ENCODE data around the gene TMC2. TPM values are rescaled to one million over a fixed set of nuclear protein-coding genes. Genes with fewer than 3 reads are reported as not detected.
"Not testable (repeated sequence)": the region's sequence is repeated elsewhere in the genome, so short reads cannot be mapped to it uniquely, and the experiment has no call there.

TMC2 gene
- total RNA-seq (under 1 TPM in 3 of 6 donors, not detected in 3; 0.06 to 0.17 (median 0.09) TPM), polyA plus RNA-seq (under 1 TPM; 0.02 to 0.19 TPM)

GRCh38 chr20:2536560-2536986 lies at the start of gene TMC2:
Gene TMC2, plus strand, starts transcription at chr20:2536573. Its CDS starts 49 bp downstream, at chr20:2536622.
- Histone ChIP-seq H3K9me3 (no peaks in the 10 kb centered on the region), H3K27ac (no peak within 1 kb of the TSS), H3K4me1 (no peaks in the 10 kb centered on the region), H3K27me3 (peaks cover 0 to 7% (median 0%) of the 10 kb centered on the region in 4 donors), H3K36me3 (no peaks in the 10 kb centered on the region), H3K4me3 (no peak within 1 kb of the TSS)
- FAIRE-seq (no peak), ATAC-seq (no peak), DNase-seq (peak in 1 of 6 donors; percentile 38)
- 64 to 70% methylated on average over 13 of the region's 13 CpGs for WGBS, 2 donors
- TF ChIP-seq CTCF (IDR thresholded peaks at IDR 0.05), result no peak
- intact Hi-C loops (cut with DNase I), result no loop called here

DNA sequence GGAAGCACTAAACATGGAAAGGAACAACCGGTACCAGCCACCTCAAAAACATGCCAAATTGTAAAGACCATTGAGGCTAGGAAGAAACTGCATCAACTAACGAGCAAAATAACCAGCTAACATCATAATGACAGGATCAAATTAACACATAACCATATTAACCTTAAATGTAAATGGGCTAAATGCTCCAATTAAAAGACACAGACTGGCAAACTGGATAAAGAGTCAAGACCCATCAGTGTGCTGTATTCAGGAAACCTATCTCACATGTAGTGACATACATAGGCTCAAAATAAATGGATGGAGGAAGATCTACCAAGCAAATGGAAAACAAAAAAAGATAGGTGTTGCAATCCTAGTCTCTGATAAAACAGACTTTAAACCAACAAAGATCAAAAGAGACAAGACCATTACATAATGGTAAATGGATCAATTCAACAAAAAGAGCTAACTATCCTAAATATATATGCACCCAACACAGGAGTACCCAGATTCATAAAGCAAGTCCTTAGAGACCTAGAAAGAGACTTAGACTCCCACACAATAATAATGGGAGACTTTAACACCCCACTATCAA lies 33.5 kb upstream of the TMC2 start:
- WGBS, 2 donors, result 94 to 100% methylated on average over 2 of the region's 2 CpGs
- H3K36me3 ChIP-seq; H3K9me3 ChIP-seq; FAIRE-seq; H3K4me3 ChIP-seq; H3K27ac ChIP-seq; intact Hi-C loops (cut with DNase I); ATAC-seq; H3K27me3 ChIP-seq; DNase-seq; H3K4me1 ChIP-seq: not testable (repeated sequence)

DNA sequence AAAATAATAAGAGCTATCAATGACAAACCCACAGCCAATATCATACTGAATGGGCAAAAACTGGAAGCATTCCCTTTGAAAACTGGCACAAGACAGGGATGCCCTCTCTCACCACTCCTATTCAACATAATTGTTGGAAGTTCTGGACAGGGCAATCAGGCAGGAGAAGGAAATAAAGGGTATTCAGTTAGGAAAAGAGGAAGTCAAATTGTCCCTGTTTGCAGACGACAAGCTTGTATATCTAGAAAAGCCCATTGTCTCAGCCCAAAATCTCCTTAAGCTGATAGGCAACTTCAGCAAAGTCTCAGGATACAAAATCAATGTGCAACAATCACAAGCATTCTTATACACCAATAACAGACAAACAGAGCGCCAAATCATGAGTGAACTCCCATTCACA lies 31.6 kb upstream of the TMC2 start:
- H3K27me3 ChIP-seq; intact Hi-C loops (cut with DNase I); H3K4me3 ChIP-seq; ATAC-seq; DNase-seq; H3K9me3 ChIP-seq; FAIRE-seq; H3K27ac ChIP-seq; H3K36me3 ChIP-seq: not testable (repeated sequence)
- WGBS, 2 donors, result 84 to 88% methylated on average over 2 of the region's 2 CpGs
- peaks cover 0 to 12% (median 4%) of the 10 kb centered on the region in 3 donors for H3K4me1 ChIP-seq

GRCh38 chr20:2506426-2506825 lies 29.9 kb upstream of the TMC2 start:
- DNase-seq; H3K27ac ChIP-seq; FAIRE-seq; H3K27me3 ChIP-seq; H3K36me3 ChIP-seq; intact Hi-C loops (cut with DNase I); H3K4me3 ChIP-seq; ATAC-seq; H3K9me3 ChIP-seq: not testable (repeated sequence)
- WGBS, 2 donors, result 93 to 96% methylated on average over 3 of the region's 5 CpGs
- peaks cover 0 to 12% (median 4%) of the 10 kb centered on the region in 3 donors for H3K4me1 ChIP-seq

DNA sequence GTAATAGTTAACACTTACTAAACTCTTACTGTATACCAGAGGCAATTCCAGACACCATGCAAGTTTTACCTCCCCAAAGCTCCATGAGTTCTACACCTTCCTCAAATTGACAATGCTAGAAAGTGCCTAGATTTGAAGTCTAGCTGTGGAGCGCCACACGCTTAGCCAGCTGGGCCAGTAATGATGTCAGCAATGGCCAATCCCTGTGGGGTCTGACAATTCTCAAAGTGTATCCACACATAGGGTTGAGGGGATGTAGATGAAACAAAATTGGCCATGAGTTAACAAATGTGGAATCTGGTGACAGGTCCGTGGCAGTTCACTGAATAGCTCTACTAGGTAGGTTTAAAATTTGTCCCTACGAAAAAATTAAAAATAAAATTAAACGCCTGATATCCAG lies 28.9 kb upstream of the TMC2 start:
- DNase-seq (no peak), ATAC-seq (no peak), FAIRE-seq (no peak)
- H3K4me1 ChIP-seq, result peaks cover 0 to 12% (median 4%) of the 10 kb centered on the region in 3 donors
- no peaks in the 10 kb centered on the region for H3K9me3 ChIP-seq
- intact Hi-C loops (cut with DNase I), result no loop called here
- H3K4me3 ChIP-seq, result peak overlapping the region in 1 of 4 donors; percentile 90
- no peak overlapping the region for H3K27ac ChIP-seq
- whole genome bisulfite sequencing, 2 donors, result 86 to 93% methylated on average over 5 of the region's 5 CpGs
- no peaks in the 10 kb centered on the region for H3K36me3 ChIP-seq
- no peaks in the 10 kb centered on the region for H3K27me3 ChIP-seq
- no peak for TF ChIP-seq CTCF (IDR thresholded peaks at IDR 0.05)

GRCh38 chr20:2507875-2508630 lies 28.3 kb upstream of the TMC2 start:
- Histone ChIP-seq H3K27ac (peak overlapping the region in 2 of 4 donors; percentile 73 to 82), H3K9me3 (no peaks in the 10 kb centered on the region), H3K4me1 (peaks cover 0 to 12% (median 4%) of the 10 kb centered on the region in 3 donors), H3K27me3 (no peaks in the 10 kb centered on the region), H3K36me3 (no peaks in the 10 kb centered on the region), H3K4me3 (peak overlapping the region; percentile 67 to 90 (median 69))
- peak; percentile 19 to 43 (median 32) for ATAC-seq
- WGBS, 2 donors, result 11 to 12% methylated on average over 22 of the region's 22 CpGs
- DNase-seq, result peak in 1 of 6 donors; percentile 64
- intact Hi-C loops (cut with DNase I), result no loop called here
- FAIRE-seq, result no peak
- no peak for TF ChIP-seq CTCF (IDR thresholded peaks at IDR 0.05)

Data from pancreas (tissue), 10 donors.